Inflammatory macrophage treated with lipopolysaccharide for 1 hour (primary cell): ENCODE measurements around the gene TACC2.
"Not testable (repeated sequence)": the region's sequence is repeated elsewhere in the genome, so short reads cannot be mapped to it uniquely, and the experiment has no call there.

Experiments
- DNase-seq, 2 donors: peaks; one replicate each; pipeline ENCODE4 v3.0.0-alpha.2; 2020 to 2022

The TACC2 gene

DNA sequence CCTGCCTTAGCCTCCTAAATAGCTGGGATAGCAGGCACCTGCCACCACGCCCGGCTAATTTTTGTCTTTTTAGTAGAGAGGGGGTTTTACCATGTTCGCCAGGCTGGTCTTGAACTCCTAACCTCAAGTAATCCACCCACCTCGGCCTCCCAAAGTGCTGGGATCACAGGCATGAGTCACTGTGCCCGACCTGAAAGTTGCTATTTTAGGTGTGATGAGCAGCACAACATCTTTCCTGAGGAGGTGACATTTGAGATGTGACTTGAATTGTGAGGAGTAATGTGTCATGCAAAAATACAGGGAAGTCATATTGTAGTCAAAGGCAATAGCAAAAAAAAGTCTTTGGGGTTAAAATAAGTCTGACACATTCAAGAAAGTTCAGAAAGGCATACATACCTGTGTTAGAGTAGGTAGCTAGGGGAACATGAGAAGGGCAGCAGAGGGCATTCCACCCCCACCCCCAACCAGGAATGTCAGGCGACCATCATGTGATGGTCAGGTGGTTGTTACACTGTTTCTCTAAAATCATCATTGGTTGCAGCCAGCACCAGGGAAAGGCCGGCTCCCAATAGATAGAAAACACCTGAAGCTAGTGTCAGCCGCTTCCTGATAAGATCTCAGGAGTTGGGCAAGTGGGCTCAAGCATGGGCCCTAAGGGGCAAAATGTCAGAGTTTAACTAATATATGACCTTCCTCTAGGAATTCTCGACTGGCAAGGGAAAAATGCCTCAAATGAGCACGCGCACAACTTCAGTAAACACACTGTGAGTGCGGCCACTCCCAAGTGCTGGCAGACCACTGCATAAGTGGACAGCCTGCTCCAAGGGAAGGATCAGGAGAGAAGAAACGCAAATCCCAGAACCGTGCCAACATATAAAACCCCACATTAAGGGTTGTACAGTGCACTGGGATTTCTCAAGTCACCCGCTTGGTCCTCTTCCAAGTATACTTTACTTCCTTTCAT lies at the start of gene TACC2:
Gene TACC2, plus strand, starts transcription at position 803 of the 964 bp plus-strand sequence. CDS start 32,819 bp downstream, outside the sequence.
- DNase-seq, result no peak

DNA sequence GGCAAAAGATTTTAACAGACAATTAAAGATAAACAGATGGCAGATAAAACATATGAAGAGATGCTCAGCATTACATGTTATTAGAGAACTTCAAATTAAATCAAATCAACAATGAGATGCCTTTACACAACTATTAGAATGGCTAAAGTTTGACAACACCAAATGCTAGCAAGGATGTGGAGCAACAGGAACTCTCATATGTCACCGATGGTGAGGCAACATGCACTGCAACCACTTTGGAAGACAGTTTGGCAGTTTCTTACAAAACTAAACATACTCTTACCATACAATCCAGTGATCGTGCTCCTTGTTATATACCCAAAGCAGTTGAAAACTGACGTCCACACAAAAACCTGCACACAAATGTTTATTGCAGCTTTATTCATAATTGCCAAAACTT lies 47.4 kb upstream of the TACC2 start:
- no peak for DNase-seq

DNA sequence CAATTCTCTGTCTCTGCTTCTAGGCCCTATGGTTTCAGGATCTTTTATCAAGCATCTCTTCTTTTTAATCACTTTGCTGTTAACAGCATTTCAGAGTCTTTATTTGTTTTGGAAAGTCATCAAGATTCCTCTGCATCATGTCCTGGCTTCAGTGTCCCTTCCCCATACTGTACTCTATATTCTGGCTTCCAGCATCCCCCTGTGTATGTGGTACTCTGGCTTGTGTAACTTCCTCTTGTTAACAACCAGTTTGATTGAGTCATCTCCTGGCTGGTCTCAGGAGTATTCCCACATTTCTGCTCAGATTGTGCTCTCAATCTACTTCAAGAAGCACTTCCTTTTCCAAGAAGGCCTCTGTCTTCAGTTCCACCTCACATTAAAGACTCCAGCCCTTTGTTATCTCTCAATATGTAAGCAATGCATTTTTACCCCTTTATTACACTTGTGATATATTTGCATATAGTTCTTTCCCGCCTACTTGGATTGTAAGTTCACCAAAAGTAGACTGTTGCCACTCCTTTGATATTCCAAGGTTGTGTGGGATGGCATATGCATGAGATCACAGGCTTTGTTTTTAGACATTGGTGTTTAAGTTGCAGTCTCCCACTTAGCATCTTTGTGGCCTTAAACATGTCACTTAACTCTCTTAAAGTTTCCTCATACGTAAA lies 46.1 kb upstream of the TACC2 start:
- DNase-seq, result peak; percentile 60 to 66

GRCh38 chr10:121947343-121948330 lies 41.3 kb upstream of the TACC2 start:
- DNase-seq, result peak in 1 of 2 donors; percentile 27

DNA sequence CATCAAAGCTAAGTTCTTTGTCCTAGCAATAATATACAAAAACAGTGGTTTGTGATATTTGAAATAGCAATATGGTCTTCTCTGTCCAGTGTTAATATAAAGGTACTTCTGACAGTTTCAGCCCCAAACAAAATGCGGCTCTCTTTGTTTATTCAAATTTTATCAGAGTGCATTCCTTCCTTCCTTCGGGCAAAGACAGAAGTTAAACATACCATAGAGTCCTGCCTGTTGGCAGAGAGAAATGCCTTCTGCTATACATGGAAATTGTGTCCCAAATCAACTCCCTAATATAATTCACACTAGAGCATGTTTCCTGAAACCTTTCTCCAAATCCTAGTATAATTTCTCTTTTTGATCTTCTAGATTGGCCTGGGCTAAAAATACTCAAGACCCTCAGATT lies 39.9 kb upstream of the TACC2 start:
- no peak for DNase-seq

GRCh38 chr10:121949451-121949850 lies 39.5 kb upstream of the TACC2 start:
- DNase-seq, result no peak

- no peak for DNase-seq
Measured at GRCh38 chr10:121952226-121952625, 36.7 kb upstream of the TACC2 start.

GRCh38 chr10:121956111-121957061 lies 32.6 kb upstream of the TACC2 start:
- no peak for DNase-seq

- no peak for DNase-seq
Measured at GRCh38 chr10:121959671-121960070, 29.3 kb upstream of the TACC2 start.

DNA sequence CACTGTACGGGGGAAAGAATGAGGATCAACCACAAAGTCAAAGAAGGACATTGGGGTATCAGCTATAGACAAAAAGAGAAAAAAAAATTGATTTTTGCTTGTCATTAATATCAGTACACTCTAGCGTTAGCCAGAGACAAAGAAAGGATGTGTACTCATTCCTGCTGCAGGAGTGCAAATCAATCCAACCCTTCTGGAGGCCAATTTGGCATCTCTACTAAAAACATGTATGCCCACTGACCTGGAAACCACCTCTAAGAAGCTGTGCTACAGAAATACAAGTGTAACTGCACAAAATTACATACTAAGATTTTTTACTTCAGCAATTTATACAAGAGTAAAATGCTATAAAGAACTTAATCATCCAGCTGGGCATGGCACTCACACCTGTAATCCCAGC lies 27.5 kb upstream of the TACC2 start:
- no peak for DNase-seq

DNA sequence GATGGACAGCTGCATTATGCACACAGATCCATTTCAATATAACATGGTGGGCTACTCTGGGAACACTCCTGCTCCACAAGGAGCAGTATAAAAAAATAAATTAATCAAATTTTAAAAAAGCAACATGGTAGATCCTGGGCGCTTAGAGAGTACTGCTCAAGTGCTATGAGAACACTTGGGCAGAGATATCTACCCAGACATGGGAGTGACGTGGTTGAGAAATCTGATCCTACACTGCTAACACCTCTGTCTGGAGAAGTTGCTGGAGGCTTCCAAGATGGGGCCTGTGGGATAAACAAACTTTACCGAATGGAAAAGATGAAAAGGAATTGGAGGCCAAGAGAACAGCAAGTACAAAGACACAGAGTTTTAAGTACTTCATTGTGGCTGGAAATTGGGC lies 23.0 kb upstream of the TACC2 start:
- DNase-seq, result no peak

- DNase-seq, result not testable (repeated sequence)
Measured at GRCh38 chr10:121969086-121969485, 19.9 kb upstream of the TACC2 start.

DNA sequence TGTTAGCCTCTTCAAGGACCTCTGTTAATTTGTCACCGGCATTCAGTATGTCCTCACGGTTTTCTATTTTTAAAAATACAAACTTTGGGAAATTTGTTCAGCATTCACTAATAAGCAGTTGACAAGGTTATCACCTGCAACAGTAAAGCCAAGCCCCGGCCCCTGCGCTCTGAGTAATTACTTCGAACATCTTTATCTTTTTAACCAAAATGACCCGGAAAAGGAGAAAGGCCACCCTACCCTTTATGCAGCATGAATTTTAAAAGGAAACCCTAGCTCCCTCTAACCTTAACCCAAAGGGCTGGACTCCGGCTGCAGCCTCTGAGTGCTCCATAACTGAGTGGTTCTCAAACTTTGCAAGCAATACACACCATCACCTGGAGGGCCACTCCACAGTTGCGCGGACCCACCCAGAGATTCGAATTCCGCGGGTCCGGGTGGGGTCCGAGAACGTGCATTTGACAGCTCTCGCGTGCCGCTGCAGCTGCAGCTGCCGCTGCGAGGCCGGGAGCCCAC lies 14.9 kb upstream of the TACC2 start:
- no peak for DNase-seq

DNA sequence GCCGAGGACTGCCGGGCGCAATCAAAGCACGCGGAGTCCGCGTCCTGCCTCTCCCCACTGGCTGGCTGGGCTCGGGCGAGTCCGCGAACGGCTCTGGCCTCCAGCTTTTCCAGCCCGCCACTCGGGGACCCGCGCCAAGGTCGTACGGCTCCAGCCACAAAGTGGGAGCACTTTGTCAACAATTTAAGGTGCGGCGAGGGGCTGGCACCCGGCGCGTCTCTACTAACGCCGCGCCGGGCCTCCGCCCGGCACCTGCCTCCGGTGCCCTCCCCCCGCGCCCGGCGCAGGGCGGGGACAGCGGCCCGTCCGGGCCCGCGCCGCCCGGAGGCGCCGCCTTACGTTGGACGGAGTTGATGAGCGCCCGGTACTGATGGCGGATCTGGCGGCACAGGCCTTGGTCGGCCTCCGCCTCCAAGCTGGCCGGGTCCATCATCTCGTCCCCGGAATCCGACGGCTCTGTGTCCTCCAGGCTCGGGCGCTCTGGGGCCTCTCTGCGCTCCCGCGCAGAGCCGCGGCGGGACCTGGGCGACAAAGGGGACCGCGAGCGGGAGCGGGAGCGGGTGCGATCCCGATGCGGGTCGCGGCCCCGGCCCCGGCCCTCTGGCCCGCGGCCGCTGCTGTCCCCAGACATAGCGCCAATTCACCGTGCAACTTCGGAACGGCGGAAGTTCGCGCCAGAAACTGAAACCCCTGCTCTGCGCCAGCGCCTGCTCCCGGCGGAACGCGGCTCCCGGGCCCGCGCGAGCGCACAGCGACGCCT lies 14.2 kb upstream of the TACC2 start, which contains the start of gene NSMCE4A:
Gene NSMCE4A, minus strand, starts transcription at position 683 of the 760 bp plus-strand sequence. Its CDS starts 52 bp downstream, at position 631.
- peak; percentile 62 to 75 for DNase-seq

GRCh38 chr10:121975295-121976086 lies 13.5 kb upstream of the TACC2 start:
- DNase-seq, result no peak

- DNase-seq, result no peak
Measured at GRCh38 chr10:121976607-121977006, 12.4 kb upstream of the TACC2 start.

DNA sequence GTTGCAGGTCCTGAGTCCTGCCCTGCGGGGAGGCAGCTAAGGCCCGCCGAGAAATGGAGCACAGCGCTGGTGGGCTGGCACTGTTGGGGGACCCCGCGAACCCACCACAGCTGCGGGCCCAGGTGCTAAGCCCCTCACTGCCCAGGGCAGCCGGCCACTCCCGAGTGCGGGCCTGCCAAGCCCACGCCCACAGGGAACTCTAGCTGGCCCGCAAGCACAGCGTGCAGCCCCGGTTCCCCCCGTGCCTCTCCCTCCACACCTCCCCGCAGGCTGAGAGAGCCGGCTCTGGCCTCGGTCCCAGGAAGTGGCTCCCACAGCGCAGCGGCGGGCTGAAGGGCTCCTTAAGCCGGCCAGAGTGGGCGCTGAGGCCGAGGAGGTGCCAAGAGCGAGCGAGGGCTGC lies 10.5 kb upstream of the TACC2 start:
- no peak for DNase-seq

- DNase-seq, result no peak
Measured at GRCh38 chr10:121981346-121981745, 7.6 kb upstream of the TACC2 start.

GRCh38 chr10:121983852-121984251 lies 5.1 kb upstream of the TACC2 start:
- DNase-seq, result no peak

DNA sequence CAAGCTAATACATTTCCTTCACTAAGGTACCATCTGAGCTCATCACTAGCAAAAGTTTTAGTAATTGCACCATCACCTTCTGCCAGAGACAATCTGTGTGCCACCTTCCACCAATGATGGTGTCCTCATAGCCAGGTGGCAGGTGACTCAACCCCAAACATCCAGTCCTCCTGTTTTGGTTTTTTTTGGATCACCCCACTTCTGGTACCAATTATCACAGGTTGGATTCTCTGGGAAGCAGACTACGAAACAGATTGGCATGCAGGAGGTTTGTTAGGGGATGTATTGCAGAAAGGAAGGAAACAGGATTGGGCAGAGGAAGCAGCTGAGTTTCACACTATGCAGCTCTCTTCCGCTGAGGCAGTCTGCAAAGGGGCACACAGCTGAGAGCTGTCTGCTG lies 4.5 kb upstream of the TACC2 start:
- DNase-seq, result no peak
